HepG2 (cell line): ENCODE data around the gene MSH3. TPM values are rescaled to one million over a fixed set of nuclear protein-coding genes. Genes with fewer than 3 reads are reported as not detected.

Experiments
- ATAC-seq: fragments of 200-7000 bp; cut with Tn5 transposase; 3 replicates; pipeline ENCODE4 v1.9.1; 2020; ENCODE audit warnings: mild to moderate bottlenecking, moderate library complexity
- BruUV-seq: library from RNA; stranded (reverse); fragments of 400-500 nt; replicated peaks from 2 replicates; lab custom pipeline; 2021; lab: Mats Ljungman, UMichigan
- CTCF ChIA-PET: fragments of 300-600 bp; formaldehyde crosslinking; extraction: SDS; loops from one replicate; lab custom pipeline; 2021; ENCODE audit warnings: low total read pairs, inconsistent platforms, low intra/inter-chr PET ratio; lab: Yijun Ruan, JAX
- POLR2A ChIA-PET: fragments of 350-600 bp; sonication (Branson Sonifier 250); formaldehyde crosslinking; loops from one replicate; lab custom pipeline; 2020; ENCODE audit warnings: antibody characterized with exemption, inconsistent platforms; lab: Yijun Ruan, JAX
- DNase-seq: peaks from one replicate; pipeline ENCODE4 v3.0.0-alpha.2; 2015; ENCODE audit warnings: low spot score
- FAIRE-seq: peaks from 3 replicates; lab custom pipeline; 2011; peaks lifted over from hg19 to GRCh38; lab: Jason Lieb, UNC
- H2AFZ ChIP-seq: one replicate; pipeline ENCODE4 v1.6.1; 2011; ENCODE audit warnings: low read length, inconsistent platforms
- H3K27ac ChIP-seq: fragments of 300-600 bp; 3 replicates; pipeline ENCODE4 v1.8.0; 2011; ENCODE audit warnings: mixed run types, mild to moderate bottlenecking, mixed read lengths, low read length, inconsistent platforms; ENCODE audit not compliant: insufficient read depth; ENCODE audit errors: extremely low read length
- H3K27me3 ChIP-seq, 2 experiments: fragments of 200-600 bp in 1 of 2; 2 replicates in 1 of 2; 3 replicates in 1 of 2; pipeline versions ENCODE4 v1.6.0 to v1.8.0; 2011; ENCODE audit warnings: low read length in 2 of 2, mild to moderate bottlenecking in 2 of 2, moderate library complexity in 2 of 2, inconsistent platforms in 1 of 2; ENCODE audit not compliant: insufficient read depth in 2 of 2, control insufficient read depth in 1 of 2
- H3K36me3 ChIP-seq, 2 experiments: fragments of 200-600 bp in 1 of 2; replicated peaks in 1 of 2; 2 replicates in 1 of 2; 3 replicates in 1 of 2; pipeline versions ENCODE4 v1.5.1 to v1.8.0; 2011; ENCODE audit warnings: low read length in 2 of 2, inconsistent platforms in 1 of 2; ENCODE audit not compliant: insufficient read depth in 2 of 2, control insufficient read depth in 1 of 2
- H3K4me1 ChIP-seq: 2 replicates; pipeline ENCODE4 v1.5.1; 2012; ENCODE audit warnings: low read length, inconsistent platforms; ENCODE audit not compliant: insufficient read depth
- H3K4me2 ChIP-seq: 2 replicates; pipeline ENCODE4 v1.6.0; 2011; ENCODE audit warnings: low read depth, low read length, inconsistent platforms
- H3K4me3 ChIP-seq, 3 experiments: fragments of 200-600 bp in 1 of 3; sonication (generic), shearing (Covaris generic) in 1 of 3; replicated peaks in 1 of 3; 2 replicates each; pipeline ENCODE4 v1.5.1; 2011 to 2016; ENCODE audit warnings: low read length in 3 of 3, inconsistent platforms in 2 of 3, low read depth in 2 of 3, mild to moderate bottlenecking in 2 of 3, control low read depth in 1 of 3, mixed read lengths in 1 of 3; ENCODE audit not compliant: insufficient read depth in 1 of 3
- H3K79me2 ChIP-seq: one replicate; pipeline ENCODE4 v1.6.1; 2011; ENCODE audit warnings: low read length, inconsistent platforms; ENCODE audit not compliant: insufficient read depth
- H3K9ac ChIP-seq: 2 replicates; pipeline ENCODE4 v1.6.0; 2011; ENCODE audit warnings: mild to moderate bottlenecking, low read depth, low read length, inconsistent platforms; ENCODE audit not compliant: insufficient read depth
- H3K9me3 ChIP-seq: 2 replicates; pipeline ENCODE4 v1.5.1; 2012; ENCODE audit warnings: mild to moderate bottlenecking, low read length
- H4K20me1 ChIP-seq: 2 replicates; pipeline ENCODE4 v1.6.0; 2011; ENCODE audit warnings: inconsistent platforms, mild to moderate bottlenecking, low read length, moderate library complexity; ENCODE audit not compliant: insufficient read depth
- ATRX ChIP-seq: sonication (generic); formaldehyde crosslinking; IDR thresholded peaks from 2 replicates; pipeline ENCODE4 v1.4.0; 2020; ENCODE audit warnings: missing genetic modification reagents, borderline replicate concordance
- GZF1 ChIP-seq: sonication (generic); formaldehyde crosslinking; IDR thresholded peaks from 2 replicates; pipeline ENCODE4 v1.5.1; 2020; ENCODE audit warnings: mild to moderate bottlenecking, missing genetic modification reagents
- KLF13 ChIP-seq: sonication (generic); formaldehyde crosslinking; IDR thresholded peaks from 2 replicates; pipeline ENCODE4 v1.4.0; 2020; ENCODE audit warnings: mild to moderate bottlenecking, missing genetic modification reagents
- KLF6 ChIP-seq: IDR thresholded peaks from 2 replicates; pipeline ENCODE4 v1.8.0; 2016; ENCODE audit warnings: missing biosample characterization, missing genetic modification reagents
- RBM22 ChIP-seq: fragments of 200-400 bp; formaldehyde crosslinking; optimal IDR thresholded peaks from 2 replicates; pipeline ENCODE3; 2017; ENCODE audit warnings: mild to moderate bottlenecking, low read length, moderate library complexity
- SAP130 ChIP-seq: IDR thresholded peaks from 2 replicates; pipeline ENCODE4 v1.6.1; 2016; ENCODE audit warnings: low read depth
- ZSCAN22 ChIP-seq: sonication (generic); formaldehyde crosslinking; IDR thresholded peaks from 2 replicates; pipeline ENCODE4 v1.4.0; 2020; ENCODE audit warnings: mild to moderate bottlenecking, missing genetic modification reagents
- WGBS: methylation state at CpG from one replicate; pipeline ENCODE4 v1.1.6; 2017; ENCODE audit warnings: low lambda C conversion rate; 5-methylcytosine and 5-hydroxymethylcytosine counted together
- in situ Hi-C: cut with HindIII; loops from 2 replicates; pipeline ENCODE4 v1.10.0; 2017; ENCODE audit warnings: low pct_unique_long_range_greater_than_20kb; ENCODE audit not compliant: extremely low pct_ligation_motif_present
- intact Hi-C: fragments of 100-400 bp; cut with micrococcal nuclease; formaldehyde crosslinking; loops from one replicate; pipeline ENCODE4 v1.10.0; 2022; ENCODE audit not compliant: unreplicated experiment
- polyA plus RNA-seq, 8 experiments: library from polyadenylated mRNA; depleted of rRNA in 3 of 8; stranded (reverse) in 7 of 8; unstranded in 1 of 8; fragments of >200 nt; fragmentation: Illumina TruSeq in 4 of 8; extraction: Trizol in 4 of 8; gene quantifications; 2 replicates each; pipeline versions ENCODE4 v1.2.1 to v1.2.3, GENCODE V29; 2011 to 2016; ENCODE audit warnings: low read depth in 4 of 8, missing spikeins in 1 of 8, mixed read lengths in 1 of 8; ENCODE audit not compliant: insufficient read depth in 1 of 8
- total RNA-seq, 5 experiments: library from RNA; depleted of rRNA; stranded (reverse); fragments of >200 nt; fragmentation: Illumina TruSeq; extraction: Trizol; gene quantifications; 2 replicates each; pipeline ENCODE4 v1.2.3, GENCODE V29; 2016; ENCODE audit warnings: low read depth in 1 of 5
- TF ChIP-seq, protein P1 (sequence below), 2 experiments: sonication (generic) in 1 of 2; formaldehyde crosslinking in 1 of 2; IDR thresholded peaks; 2 replicates each; pipeline versions ENCODE4 v1.4.0 to v1.6.1; 2018 to 2020; ENCODE audit warnings: missing genetic modification reagents in 2 of 2, borderline replicate concordance in 1 of 2, low read depth in 1 of 2, mild to moderate bottlenecking in 1 of 2, missing biosample characterization in 1 of 2

Gene MSH3
- total and polyA plus RNA-seq, 2 of the 13 experiments (the other 11 are each of a cell fraction or from before 2014, with no cell fraction given), result 4.0 to 16.4 TPM

DNA sequence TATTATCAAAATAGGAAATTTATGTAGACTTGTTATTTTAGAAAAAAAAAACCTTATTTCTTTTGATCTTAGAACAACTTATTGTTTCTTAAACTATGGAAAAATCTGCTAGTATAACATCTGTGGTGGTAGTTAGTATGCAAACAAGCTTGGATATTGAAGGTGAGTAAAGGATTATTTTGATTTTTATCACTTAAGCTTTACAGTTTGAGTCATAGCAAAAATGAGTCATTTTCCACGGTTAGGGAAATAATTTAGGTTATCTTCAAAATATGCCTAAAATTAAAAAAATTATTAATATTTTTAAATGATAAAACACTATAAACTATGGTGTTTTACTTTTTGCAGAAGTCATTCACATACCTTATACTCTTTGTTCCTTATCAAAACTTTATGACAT is 107.5 kb downstream of the MSH3 start:
- Histone ChIP-seq H3K36me3 (peaks cover 0 to 10% of the 10 kb centered on the region in 2 experiments; a peak in 1 of 5 replicates), H3K27ac (no peak overlapping the region), H3K9me3 (no peaks in the 10 kb centered on the region), H2AFZ (no peak overlapping the region)
- POLR2A ChIA-PET, result no interaction called here
- in situ Hi-C loops, result no loop called here
- FAIRE-seq, result no peak
- no peak for TF ChIP-seq RBM22
- no peak for TF ChIP-seq ATRX
- TF ChIP-seq, protein P1, sequence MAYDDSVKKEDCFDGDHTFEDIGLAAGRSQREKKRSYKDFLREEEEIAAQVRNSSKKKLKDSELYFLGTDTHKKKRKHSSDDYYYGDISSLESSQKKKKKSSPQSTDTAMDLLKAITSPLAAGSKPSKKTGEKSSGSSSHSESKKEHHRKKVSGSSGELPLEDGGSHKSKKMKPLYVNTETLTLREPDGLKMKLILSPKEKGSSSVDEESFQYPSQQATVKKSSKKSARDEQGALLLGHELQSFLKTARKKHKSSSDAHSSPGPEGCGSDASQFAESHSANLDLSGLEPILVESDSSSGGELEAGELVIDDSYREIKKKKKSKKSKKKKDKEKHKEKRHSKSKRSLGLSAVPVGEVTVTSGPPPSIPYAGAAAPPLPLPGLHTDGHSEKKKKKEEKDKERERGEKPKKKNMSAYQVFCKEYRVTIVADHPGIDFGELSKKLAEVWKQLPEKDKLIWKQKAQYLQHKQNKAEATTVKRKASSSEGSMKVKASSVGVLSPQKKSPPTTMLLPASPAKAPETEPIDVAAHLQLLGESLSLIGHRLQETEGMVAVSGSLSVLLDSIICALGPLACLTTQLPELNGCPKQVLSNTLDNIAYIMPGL (CRISPR knock-in tag; IDR thresholded peaks at IDR 0.05; ENCODE audit: borderline replicate concordance in 1 of 2, low read depth in 1 of 2), result no peak
- no peak for TF ChIP-seq KLF6
- TF ChIP-seq GZF1 (CRISPR knock-in tag), result no peak
- no peak for TF ChIP-seq SAP130 (CRISPR knock-in tag)
- TF ChIP-seq KLF13 (CRISPR knock-in tag), result no peak
- no peak for TF ChIP-seq ZSCAN22 (CRISPR knock-in tag)
- TF ChIP-seq, all 625 proteins: peak for 0
- no peaks in the 10 kb centered on the region for H3K79me2 ChIP-seq
- CTCF ChIA-PET, result no interaction called here
- intact Hi-C loops, result no loop called here
- no peak overlapping the region for H3K4me2 ChIP-seq
- H4K20me1 ChIP-seq, result no peaks in the 10 kb centered on the region
- no peak overlapping the region for H3K4me3 ChIP-seq
- H3K27me3 ChIP-seq, result no peaks in the 10 kb centered on the region
- ATAC-seq (no peak), DNase-seq (no peak)
- BruUV-seq, result no TSS peak
- no peaks in the 10 kb centered on the region for H3K4me1 ChIP-seq
- WGBS, result 100% methylated on average over 1 of the region's 1 CpG
- no peak overlapping the region for H3K9ac ChIP-seq
